DMS 273 treated with DMSO at 0.1 percent for 48 hours (cell line): Measurements from ENCODE around the gene MEN1.

Experiments
- DNase-seq: peaks from one replicate; lab custom pipeline; 2025; lab: John Stamatoyannopoulos, UW

The MEN1 gene

DNA sequence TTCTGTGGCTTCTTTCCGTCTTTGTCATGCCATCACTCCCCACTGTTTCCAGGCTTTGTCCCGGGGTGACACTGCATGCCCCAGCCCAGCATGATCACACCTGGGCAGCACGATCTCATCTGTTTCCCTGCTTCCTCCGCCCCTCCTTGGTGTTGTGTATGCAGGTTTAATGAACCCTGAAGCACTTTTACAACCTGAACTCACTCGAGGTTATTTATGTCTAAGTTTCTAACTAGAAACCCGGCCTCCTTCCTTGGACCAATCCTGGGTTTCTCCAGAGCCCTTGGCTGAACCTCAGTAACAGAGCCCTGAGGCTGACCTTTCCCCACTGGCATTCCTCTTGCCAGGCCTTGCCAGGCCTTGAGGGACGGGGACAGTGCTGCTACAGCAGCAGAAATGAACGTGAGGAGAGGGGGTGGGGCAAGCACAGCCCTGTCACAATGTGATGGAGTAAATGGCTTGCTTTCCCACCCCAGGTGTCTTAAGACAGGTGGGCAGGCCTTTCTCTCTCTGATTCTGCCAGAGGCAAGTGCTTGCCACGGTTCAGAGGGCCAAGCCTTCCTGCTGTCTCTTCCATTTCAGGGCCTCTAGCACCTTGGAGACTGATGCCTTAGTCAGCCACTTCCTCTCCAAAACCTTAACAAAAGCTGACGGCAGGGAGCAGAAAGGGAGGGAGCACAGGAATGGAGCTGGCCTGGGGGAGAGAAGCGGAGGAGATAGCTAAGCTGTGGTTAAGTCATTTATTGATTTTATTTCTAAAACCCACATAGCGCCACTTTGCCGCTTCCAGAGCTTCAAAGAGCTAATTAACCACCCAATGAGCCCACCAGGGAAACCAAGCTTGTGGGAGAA lies 47.5 kb downstream of the MEN1 start:
- DNase-seq = no peak

- DNase-seq = no peak
Measured at GRCh38 chr11:64762277-64762673, 48.1 kb downstream of the MEN1 start.

DNA sequence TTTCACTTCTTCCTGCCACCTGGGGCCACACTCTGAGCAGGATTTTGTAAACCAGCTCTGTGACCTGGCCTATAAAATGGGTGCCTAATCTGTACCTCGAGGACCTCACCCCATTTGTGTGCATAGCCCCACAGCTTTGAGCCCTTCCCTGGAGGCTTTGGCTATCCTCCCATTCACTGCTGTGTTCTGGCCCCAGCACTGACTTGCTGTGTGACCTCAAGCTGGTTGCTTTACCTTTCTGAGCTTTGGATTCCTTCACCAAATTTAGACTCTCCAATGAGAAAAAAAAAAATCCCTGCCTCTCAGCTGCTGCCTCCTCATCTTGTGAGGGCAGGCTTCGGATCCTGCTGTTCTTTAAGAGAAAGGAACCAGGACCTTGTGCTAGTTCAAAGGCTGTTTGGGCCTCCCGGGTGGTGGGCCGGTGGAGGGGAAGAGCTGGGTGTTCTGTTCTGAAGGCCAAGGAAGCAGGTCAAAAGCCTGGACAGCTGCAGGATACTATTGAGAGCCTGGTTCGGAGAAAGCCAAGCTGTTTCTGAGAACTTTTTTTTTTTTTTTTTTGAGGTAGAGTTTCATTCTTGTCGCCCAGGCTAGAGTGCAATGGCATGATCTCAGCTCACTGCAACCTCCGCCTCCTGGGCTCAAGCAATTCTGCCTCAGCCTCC lies 49.5 kb downstream of the MEN1 start:
- no peak for DNase-seq

DNA sequence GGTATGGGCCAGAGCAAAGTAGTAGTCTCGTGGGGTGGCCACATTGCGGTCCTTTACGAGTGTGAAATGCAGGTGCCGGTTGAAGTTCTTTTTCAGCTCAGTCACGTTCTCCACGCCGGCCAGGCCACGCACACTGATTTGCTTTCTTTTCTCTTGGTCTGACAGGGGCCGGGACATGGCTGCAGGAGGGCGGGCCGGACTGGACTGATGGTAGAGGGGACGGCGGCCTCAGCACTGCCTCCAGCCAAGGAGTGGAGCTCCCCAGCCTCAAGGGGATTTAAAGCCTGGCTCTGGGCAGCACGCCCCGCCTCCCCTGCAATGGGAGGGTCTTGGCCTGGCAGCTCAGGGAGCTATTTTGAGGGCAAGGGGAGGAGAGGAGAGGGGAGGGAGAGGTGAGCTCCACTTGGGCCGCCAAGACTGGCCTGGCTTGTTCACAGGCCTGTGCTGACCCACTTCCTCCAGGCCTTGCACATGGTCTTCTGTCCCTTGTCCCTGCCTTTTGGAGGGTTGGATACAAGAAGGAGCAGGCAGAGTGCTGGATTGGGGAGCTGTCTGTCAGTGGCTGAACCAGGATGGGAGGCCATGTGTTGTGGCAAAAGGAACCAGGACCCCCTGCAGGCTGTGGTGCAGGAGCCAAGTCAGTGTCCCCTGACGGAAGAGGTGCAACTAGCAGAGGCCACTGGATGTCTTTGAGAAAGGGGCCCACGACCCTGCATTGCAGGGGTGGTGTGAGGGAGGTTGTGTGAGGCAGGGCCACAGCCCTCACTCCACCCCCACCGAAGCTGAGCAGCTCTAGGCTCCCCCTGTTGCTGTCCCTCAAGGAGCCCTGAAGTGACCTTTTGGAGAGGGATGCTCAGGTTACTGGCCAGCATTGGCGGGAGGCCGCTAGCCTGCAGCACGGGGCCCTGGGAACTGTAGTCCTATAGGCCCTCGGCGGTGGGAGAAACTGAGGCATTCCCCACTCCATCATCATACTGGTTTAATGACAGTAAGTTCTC lies 50.3 kb downstream of the MEN1 start, which contains the start of gene PYGM:
Gene PYGM (minus strand): TSS at position 253 of the 998 bp plus-strand sequence. CDS start 76 bp downstream, at position 177.
- DNase-seq = no peak

- DNase-seq = no peak
Measured at GRCh38 chr11:64759131-64759721, 51.1 kb downstream of the MEN1 start.

- DNase-seq = no peak
Measured at GRCh38 chr11:64758330-64759079, 51.8 kb downstream of the MEN1 start.

DNA sequence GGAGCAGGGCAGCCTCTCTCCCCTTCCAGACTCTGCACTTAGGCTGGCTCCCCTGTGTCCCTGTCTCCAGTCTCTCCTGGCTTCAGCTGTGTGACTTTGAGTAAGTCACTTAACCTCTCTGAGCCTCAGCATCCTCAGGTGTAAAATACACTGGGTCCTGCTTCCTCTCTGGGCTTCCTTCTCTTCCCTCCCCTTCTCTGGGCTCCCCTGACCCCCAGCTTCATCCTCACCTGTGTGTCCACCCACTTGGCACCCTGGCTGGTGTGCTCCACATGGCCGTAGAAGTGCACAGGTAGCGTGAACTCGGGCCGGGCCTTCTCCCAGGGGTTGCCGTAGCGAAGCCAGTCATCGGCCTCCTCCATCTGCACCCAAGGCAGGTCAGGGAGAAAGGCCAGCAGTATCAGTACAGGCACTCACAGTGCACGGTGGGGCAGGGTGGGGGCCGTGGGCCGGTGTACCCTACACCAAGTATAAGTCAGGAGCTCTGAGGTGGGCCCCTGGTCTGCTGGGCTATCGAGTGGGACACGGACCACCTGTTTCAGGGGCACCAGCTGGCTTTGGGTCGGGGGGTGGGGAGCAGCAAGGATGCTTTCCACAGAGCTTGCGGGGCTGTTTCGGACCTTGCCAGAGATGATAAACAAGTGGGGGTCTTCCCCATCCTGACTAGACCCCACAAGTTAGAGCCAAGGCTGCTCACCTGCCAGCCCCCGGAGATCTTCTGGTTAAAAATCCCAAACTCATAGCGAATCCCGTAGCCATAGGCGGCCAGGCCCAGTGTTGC lies 52.6 kb downstream of the MEN1 start:
- DNase-seq = no peak

DNA sequence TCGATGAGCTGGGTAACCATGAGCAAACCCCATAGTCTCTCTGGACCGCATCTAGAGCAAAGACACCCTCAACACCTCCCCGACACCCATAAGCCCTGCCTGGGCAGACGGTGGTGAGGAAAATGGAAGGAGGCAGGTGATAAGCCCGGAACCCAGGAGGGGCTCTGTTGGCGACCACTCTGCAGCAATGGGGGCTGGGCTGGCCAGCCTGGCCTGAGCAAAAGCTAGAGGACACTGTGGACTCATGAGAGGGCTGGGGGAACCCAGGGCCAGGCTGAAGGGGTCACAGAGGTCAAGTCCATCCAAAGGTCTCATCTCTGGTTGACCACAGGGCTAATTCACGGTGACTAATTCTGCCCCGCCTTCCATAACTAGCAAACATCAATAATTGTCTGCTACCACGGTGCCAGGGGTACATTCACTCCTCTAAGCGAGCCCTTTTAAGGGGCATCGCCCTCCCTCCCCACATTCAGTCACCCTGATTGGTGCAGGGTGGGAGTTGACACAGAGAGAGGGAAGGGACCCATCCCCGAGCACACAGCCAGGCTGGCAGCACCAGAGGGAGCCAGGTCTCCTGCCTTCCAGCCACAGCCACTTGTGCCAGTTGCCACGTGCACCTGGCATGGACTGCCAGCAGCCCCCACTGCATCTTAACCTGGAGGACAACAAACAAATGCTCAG lies 54.5 kb downstream of the MEN1 start:
- no peak for DNase-seq

DNA sequence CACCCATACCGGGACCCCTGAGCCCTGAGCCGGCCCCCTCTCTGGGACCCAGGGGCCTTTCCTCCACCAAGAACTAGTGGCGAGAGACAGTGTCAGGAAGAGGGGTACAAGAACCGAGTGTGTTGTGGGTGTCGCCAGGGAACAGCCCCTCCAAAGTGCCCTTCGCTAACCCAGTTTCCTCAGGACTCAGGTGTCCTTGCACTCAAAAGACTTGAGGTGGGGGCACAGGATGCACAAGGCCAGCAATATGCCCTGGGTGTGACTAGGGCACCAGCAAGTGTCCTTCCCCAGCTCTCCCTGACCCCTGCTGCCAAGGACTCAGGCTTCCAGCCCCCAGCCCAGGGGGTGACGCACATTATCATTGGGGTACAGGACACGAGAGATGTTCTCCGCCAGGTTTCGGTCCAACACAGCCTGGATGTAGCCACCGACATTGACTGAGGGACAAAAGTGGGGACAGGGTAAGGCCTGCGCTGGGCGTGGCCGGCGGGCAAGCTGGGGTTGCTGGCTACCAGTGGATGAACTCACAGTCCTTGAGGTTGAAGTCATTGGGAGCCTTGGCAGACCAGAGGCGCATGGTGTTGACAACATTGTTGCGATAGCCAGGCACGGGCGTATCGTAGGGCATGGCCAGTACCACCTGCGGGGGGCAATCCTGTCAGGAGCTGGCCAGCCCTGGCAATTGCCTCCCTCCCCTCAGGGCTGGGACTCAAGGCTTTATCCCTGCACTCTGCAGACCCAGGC lies 55.3 kb downstream of the MEN1 start:
- no peak for DNase-seq

GRCh38 chr11:64754124-64754918 lies 56.0 kb downstream of the MEN1 start:
- no peak for DNase-seq
